GM21737 (cell line): ENCODE results near the gene G6PC3.
"Not testable (repeated sequence)": the region's sequence is repeated elsewhere in the genome, so short reads cannot be mapped to it uniquely, and the experiment has no call there.

ENCODE experiments used
- ATAC-seq: cut with Tn5 transposase; IDR thresholded peaks from one replicate; pipeline ENCODE4 v1.9.1; 2021; ENCODE audit warnings: mild to moderate bottlenecking, moderate library complexity; ENCODE audit not compliant: unreplicated experiment

G6PC3 gene

DNA sequence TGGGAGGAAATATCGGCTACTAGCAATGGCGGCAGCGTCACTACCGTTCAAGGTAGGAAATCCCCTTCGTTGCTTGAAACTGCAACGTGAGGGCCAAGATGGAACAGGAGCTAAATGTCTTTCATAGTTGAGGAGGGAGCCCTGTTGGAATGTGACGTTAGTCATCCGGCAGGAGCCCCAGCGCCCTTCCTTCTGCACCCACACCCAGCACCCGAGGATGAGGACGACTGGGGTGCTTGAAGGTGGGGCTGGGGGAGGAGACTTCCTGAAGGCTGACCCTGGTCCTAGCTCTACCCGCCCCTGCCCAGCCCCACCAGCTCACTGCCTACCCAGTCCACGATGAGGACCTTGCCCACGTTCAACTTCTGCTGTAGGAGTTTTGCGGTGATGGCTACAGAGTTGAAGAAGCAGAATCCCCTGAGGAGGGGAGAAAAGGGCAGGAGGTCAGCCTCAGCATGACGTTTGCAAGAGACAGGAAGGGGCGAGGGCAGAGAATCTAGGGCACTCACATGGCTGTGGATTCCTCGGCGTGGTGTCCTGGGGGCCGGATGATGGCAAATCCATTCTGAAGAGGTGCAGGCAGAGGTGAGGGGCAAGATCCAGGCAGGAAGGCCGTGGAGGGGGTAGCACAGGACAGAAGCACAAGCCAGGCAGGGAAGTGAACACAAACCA, 11.9 kb downstream of the G6PC3 start:
- ATAC-seq, result no peak

DNA sequence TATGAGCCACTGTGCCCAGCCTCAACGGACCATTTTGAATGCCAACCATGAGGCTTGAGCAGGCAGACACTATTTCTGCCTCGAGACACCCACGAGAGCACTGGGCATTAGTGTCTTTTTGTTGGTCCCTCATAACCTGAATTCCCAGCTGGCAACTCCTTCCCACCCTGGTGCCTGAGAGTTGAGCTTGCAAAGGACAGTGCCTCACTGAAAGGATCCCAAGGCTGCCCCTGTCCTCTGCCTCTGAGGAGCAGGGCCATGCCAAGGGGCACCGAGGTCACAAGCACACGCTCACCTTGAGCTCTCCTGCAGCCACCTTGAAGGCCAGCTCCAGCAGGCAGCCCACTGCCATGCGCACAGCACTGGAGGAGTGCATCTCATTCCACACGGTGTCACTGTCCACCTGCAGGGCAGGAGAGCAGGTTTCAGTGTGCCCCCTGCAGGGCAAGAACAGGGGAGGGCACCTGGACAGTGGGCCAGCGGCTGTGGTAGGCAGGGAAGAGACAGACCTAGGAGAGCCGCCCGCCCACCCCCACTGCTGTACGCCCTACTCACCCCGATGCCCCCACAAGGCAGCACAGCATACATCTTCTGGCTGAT, 12.8 kb downstream of the G6PC3 start:
- no peak for ATAC-seq

DNA sequence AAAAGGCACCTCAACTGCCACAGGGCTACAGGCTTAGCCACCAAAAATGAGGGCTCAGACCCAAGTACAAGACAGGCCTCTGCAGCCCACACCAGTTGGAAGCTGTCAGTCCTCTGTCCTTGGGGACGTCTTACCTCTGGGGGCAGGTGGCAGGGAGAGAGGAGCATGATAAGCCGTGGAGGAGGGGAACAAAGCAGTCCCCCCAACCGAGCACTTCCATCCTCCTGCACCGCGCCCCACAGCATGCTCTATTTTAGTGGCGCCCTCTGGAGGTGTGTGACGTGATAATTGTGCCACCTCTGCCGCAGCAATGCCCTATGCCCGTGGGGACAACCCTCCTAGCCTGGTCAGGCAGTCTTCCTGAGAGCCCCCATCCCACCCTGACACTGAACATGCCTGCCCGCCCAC, 13.6 kb downstream of the G6PC3 start:
- ATAC-seq, result no peak

DNA sequence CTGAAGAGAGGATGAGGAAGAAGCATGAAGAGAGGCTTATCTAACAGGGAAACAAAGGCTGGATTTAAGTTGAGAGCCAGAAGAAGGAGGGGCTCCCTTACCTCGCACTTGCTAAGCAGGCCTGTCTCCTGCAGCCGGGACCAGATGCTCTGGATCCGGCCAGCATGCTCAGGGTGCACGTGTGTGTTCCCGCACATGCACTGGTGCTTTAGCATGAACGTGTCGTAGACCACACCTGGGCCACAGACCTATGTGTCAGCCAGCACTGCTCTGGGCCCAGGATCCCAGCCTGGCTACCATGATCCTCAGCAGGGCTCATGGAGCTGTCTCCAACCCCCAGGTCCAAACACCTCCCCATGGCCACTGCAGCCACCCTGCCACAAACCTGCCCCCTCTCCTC, 14.4 kb downstream of the G6PC3 start:
- ATAC-seq, result no peak

DNA sequence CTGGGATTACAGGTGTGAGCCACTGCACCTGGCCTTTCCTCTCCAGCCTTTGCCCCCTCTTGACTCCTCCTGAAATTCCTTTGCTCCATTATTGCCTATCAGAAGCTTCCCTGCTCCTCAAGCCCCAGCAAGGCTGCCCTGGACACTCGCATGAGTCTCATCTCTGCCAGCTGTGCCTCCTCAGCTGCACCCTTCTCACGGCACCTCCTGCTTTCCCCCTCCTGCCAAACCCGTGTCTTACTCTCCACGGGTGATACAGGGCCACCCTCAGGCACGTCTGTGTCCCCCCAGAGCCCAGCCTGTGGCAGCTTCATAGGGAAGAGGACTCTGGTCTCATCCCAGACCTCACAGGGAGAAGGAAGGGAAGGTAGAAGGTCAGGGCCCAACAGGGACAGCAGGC, 15.4 kb downstream of the G6PC3 start:
- no peak for ATAC-seq

DNA sequence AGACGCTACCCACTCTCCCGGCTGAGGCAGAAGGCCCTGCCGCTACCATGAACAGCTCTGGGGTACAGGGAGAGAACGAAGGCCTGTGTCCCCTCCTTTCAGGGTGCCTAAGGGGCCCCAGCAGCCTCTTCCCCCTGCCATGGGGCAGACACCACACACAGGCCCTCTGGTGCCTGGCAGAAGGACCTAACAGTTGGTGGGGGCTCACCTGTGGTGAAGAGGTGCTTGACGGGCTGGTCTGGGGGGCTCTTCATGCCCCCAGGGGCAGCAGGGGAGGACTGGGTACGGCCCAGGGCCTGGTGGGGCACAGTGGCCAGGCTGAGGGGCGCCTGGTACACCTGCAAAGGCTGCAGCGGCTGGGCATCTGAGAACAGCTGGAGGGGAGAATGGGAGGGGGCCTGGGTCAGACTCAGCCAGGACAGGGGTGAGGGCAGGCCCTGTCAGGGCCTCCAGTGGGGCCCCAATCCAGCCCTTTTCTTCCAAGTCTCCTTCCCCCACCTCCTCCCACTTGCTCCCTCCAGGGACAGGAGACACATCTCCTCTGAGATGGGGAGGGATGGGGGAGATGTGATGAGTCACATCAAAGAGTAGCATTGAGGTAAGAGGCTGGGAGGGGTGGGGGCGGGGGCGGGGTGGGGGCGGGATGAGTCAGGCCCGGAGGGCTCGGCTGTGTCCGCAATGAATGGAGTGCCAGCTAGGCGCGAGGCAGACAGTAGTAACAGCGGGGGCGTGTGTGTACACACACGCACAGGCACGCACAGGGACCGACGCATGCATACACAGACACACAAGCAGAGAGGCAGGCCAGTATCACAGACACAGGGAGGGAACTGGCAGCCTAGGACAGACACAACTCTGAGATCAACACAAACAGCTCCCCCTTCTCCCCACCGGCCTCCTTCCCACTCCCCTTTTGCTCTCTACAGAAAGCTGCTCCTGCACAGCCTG, 16.1 kb downstream of the G6PC3 start:
- no peak for ATAC-seq

DNA sequence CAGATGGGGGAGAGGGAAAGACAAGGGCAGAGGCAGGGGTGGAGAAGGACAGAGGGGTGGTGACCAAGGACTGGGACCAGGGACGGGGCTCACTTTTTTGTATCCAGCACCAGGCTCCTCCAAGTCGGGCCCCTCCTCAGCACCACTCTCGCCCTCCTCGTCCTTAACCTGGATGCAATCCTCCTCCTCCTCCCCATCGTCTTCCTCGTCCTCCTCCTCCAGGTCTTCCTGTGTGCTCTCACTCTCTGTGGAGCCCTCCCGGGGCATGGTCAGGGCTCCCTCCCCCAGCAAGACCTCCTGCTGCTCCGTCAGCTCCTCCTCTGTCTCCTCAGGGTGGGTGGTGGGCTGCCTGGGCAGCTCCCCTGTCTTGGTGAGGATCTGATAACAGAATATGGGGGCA, 16.8 kb downstream of the G6PC3 start:
- no peak for ATAC-seq

DNA sequence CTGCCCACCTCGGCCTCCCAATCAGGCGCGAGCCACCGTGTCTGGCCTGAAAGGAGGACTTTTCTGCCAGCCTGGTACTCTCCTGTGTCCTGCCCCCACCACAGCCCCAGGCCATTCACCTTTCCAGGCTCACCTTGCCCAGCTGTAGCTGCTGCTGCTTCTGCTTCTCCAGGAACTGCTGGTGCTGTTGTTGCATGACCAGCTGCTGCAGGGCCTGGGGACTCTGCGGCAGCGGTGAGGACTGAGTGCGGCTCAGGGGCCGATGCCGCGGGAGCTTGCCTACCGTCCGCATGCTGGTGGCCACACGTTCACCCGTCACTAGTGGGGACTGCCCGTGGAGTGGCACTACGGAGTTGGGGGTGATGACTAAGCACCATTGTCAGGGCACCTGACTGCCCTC, 17.7 kb downstream of the G6PC3 start:
- no peak for ATAC-seq

DNA sequence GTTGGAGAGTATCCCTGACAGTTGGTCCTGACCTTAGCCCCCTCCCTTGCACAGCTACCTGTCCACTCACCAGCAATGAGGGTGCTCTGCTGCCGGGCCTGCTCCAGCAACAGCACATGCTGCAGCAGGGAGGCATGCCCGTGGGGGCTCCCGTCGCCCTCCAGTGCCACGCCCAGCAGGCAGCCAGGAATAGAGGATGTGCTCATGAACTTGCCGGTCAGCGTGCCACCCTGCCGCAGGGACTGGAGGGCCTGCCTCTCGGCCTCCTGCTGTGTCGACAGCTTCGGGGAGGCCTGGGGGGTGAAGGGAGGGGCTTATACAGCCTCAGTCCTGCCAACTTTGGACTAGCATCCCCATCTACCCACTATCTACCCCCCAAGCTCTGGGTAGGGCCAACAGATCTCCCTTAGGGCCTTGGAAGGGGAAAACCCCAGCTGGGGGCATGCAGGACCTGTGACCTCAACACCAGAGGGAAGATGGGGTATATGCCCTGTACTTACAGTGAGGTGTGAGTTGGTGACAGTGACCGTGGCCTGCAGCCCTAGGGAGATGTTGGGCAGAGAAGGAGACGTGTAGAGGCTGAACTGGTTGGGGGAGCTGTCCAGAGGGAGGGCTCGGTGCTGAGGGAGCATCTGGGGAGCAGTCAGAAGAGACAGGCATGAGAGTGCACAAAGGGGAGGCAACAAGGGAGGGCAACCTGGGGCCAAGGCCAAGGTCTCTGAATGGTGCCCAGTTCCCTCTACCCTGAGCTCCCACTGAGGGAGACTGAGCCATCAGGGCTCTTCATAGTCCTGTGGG, 20.9 kb downstream of the G6PC3 start:
- ATAC-seq, result no peak

DNA sequence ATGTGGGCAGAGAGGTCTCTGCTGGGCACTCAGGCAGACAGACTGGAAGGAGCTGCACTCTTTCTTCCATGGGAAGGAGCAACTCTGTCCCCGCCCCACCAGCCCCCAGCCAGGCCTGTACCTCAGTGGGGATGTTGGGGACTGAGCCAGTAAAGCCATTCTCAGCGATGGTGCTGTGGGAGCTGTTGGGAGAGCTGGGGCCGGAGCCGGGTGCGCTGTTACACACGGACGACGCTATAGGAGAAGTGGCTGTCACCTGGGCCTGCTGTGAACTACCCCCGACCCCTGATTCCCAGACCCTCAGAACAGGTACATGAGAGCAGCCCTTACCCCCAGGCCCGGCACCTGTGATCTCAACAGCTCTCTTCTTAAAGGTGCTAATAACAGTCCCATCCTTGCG, 21.5 kb downstream of the G6PC3 start:
- ATAC-seq, result no peak

DNA sequence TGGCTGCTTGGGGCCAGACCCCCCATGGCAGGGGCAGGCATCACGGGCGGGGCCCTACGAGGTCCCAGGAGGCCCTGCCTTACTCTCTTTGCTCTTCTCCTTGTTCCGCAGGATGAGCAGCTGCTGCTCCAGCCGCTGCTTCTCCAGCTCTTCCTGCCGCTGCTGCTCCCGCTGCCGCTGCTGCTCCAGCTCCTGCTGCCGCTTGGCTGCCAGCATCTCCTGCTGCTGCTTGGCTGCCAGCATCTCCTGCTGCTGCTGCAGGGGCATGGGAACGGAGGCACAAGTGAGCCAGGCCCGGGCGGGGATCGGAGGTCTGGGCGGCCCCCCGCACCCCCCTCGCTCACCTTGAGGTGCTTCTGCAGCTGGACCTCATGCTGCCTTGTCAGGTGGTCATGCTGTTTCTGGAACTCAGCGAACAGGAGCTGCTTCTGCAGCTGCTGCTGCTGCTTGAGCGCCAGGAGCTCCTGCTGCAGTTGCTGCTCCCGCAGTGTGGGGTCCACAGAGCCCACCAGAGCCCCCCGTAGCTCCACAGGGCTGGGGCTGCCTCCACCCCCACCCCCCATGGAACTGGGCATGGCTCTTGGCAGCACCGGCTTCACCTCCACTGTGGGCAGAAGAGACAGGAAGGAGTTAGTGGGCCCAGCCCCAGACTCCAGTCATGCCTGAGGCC, 22.8 kb downstream of the G6PC3 start:
- no peak for ATAC-seq

DNA sequence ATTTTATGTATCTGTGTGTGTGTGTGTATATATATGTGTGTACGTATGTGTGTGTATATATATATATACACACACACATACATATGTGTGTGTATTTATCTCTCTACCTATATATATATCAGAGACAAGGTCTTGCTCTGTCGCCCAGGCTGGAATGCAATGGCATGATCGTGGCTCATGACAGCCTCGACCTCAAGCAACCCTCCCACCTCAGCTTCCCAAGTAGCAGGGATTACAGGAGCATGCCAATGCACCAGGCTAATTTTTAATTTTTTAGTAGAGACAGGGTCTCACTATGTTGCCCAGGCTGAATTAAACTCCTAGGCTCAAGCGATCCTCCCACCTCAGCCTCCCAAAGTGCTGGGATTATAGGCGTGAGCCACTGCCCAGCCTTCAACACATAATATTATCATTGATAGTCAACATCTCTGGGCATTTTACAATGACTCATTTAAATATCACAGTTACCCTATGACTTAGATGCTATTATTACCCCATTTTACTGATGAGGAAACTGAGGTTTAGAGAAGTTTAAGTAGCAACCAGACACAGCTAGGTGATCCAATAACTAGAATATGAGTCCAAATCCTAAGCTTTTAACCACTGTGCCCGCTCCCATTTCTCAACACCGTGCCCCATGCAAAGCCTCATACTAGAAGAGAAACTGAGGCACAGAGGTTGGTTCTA, 24.3 kb downstream of the G6PC3 start:
- ATAC-seq, result no peak

DNA sequence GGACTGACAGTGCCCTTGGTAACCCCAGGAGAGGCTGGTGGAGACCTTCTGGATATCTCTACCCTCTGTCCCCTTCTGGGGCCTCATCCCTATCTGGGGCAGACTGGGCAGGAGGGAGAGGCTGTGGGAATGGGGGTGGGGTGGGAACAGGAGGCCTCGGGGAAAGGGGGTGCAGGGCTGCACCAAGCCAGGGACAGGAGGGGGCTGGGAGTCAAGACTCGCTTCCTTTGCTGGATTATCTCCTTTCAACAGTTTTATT, 24.8 kb downstream of the G6PC3 start:
- ATAC-seq, result no peak

DNA sequence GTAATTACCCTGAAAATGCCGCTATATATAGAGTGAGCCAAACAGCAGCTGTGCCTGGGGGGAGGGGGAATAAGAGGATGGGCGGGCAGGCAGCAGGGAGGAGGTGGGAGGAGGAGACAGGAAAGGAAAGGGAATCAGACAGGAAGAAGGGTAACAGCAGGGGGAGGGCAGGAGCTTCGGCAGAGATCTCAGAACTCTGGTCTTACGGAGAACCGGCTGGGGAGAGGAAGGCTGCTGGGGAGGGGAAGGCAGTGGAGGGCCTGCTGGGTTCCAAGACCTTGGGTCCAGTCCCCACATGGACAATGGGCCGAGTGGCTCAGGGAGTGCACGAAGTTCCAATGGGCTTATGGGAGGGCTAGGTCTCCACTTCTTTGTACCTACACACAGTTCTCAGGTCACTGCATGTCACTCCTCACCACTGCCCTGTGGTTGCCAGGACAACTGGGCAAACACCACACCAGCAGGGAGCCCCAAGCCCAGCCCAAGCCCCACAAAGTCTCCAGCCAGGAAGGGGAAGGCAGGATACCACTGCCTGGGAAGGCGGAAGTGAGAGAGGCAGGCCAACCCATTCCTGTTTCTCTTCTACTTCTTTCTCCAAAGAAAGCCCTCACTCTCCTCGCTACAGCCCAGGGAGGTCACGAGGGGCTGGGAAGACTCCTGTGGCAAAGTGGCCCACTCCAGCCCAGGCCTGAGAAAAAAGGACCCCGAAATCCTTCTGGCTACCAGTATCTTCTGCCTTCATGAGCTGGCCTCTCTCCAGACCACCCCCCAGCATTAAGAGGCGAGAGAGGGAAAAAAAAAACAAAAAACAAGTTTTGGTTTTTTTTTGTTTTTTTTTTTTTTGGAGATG, 25.3 kb downstream of the G6PC3 start:
- ATAC-seq, result no peak

DNA sequence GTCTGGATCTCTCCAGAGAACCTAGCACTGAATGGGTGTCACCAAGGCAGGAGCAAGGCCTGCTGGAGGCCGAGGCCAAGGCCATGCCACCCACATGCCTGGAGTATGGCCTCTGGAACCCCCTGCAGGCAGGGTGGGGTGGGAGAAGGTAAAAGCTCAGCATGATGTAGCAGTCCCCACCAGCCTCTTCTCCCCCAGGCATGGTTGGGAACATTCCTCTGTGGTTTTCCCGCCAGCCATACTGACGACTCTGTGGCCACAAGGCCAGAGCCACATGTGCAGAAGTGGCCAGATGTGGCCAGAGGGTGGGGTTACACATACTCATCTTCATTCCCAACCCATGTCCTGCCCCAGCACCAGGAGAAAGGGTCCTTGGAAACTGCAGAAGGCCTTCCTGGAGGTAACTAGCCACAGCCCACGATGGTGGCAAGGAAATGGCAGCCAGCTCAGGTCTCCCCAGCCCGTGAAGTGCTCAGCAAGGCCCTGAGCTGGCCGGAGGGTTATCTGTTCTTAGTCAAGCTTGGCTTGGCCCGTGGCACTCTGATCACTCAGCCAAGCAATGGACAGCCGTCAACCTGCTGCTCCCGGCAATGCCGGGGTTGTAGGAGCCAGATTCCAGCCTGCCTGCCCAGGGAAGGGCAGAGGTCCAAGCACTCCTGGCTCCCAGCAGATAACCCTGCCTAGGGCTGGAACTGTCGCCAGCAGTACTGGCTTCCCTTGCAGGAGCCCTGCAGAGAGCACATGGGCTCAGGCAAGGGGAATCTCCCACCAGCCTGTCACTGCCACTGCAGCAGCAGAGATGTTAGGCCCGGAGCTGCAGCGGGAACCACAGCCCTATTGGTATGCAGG, 26.8 kb downstream of the G6PC3 start:
- no peak for ATAC-seq

DNA sequence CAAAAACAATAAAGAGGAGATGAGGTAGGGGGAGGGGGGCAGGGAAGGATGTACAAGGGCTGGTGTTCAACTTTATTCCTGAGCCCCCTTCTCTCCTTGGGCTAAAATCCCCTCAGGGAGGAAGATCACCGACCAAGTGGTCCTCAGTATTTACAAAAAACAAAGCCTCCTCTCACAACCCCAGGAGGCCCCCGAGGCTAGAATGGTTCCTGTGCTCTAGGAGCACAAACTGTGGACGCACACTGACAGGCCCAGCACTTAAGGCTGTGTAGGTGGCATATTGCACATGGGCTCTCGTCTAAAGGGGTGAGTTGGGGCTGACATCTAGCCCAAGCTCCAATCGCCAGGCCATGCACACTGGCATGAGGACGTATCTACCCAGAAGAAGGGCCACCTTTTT, 31.3 kb downstream of the G6PC3 start:
- ATAC-seq, result not testable (repeated sequence)

DNA sequence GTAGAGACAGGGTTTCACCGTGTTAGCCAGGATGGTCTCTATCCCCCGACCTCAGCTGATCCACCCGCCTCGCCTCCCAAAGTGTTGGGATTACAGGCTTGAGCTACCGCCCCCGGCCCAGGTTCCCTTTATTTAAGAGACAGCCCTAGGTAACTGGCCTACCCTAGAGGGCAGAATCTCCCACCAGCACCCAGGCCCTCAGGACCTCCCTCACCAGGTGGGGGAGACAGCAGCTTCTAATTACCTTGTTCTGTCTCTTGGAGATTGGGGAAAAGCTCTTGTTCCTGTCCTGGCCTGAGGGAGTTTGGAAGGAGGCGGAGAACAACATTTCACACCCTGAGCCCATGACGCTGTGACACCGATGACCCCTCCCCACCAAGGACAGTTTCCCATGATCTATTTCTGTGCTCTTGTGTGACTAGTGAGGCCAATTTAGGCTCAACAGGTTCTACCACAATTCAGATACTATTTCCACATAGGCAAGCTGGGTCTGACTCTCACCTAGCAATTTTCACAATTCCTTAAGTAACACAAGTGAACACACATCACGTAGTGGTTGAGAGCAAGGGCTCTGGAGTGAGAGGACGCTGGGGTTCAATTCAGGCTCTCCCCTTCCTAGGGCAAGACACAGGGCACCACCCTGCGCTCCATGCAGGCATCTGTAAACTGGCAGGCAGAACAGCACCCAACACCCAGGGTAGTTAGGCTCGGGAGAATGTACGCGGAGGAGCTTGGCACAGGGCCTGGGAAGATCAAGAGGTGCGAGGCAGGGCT, 32.5 kb downstream of the G6PC3 start:
- ATAC-seq, result no peak

DNA sequence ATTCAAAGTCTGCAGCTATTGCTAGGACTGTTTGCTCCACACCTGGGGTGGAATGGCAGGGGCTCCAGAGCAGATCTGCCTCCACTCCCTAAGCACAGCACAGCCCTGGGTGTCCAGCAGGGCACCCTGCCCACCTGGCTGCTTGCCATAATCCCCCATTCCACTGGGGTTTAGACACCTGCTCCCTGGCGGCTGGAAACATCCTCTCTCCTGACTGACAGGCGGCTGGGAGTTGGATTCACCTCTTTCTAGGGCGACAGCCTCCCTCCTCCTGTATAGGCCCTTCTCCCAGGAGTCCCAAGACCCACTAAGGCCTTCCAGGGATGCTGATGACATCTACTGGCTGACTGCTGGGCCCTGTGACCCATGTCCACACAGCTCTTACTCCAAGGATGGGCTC, 34.9 kb downstream of the G6PC3 start:
- ATAC-seq, result no peak
